ENCODE results near the gene GMPPA. TPM values are rescaled to one million over a fixed set of nuclear protein-coding genes. Genes with fewer than 3 reads are reported as not detected.
A peak's percentile ranks its signal among the peaks of the same experiment; 100 is the strongest.

The GMPPA gene
- total RNA-seq, 2 donors from 2014 or later = 21.6 to 23.3 TPM

GRCh38 chr2:219513787-219514186 lies 15.1 kb downstream of the GMPPA start:
- TF ChIP-seq, protein P1, sequence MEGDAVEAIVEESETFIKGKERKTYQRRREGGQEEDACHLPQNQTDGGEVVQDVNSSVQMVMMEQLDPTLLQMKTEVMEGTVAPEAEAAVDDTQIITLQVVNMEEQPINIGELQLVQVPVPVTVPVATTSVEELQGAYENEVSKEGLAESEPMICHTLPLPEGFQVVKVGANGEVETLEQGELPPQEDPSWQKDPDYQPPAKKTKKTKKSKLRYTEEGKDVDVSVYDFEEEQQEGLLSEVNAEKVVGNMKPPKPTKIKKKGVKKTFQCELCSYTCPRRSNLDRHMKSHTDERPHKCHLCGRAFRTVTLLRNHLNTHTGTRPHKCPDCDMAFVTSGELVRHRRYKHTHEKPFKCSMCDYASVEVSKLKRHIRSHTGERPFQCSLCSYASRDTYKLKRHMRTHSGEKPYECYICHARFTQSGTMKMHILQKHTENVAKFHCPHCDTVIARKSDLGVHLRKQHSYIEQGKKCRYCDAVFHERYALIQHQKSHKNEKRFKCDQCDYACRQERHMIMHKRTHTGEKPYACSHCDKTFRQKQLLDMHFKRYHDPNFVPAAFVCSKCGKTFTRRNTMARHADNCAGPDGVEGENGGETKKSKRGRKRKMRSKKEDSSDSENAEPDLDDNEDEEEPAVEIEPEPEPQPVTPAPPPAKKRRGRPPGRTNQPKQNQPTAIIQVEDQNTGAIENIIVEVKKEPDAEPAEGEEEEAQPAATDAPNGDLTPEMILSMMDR (IDR thresholded peaks at IDR 0.05) = no peak
- Histone ChIP-seq H3K9me3 (no peaks in the 10 kb centered on the region), H3K4me3 (no peak overlapping the region), H3K27me3 (no peaks in the 10 kb centered on the region), H3K27ac (peak overlapping the region in 1 of 2 donors; percentile 26), H3K4me1 (peaks cover 0 to 61% of the 10 kb centered on the region in 2 donors), H3K36me3 (no peaks in the 10 kb centered on the region)
- DNase-seq (ENCODE audit: low spot score) = no peak

- no peaks in the 10 kb centered on the region for H3K9me3 ChIP-seq
- H3K4me3 ChIP-seq = peak within 1 kb of the TSS in 1 of 2 donors; percentile 10
- H3K27ac ChIP-seq = peak within 1 kb of the TSS; percentile 9 to 28
- no peaks in the 10 kb centered on the region for H3K27me3 ChIP-seq
- no peak for DNase-seq (ENCODE audit: low spot score)
- TF ChIP-seq, protein P1 (IDR thresholded peaks at IDR 0.05) = no peak
- peaks cover 0 to 56% of the 10 kb centered on the region in 2 donors for H3K4me1 ChIP-seq
- H3K36me3 ChIP-seq = no peaks in the 10 kb centered on the region
Measured at GRCh38 chr2:219514196-219514761, 15.6 kb downstream of the GMPPA start, which contains the start of gene ASIC4. Gene ASIC4 (plus strand): TSS chr2:219514482. CDS start chr2:219514725, 243 bp downstream.

DNA sequence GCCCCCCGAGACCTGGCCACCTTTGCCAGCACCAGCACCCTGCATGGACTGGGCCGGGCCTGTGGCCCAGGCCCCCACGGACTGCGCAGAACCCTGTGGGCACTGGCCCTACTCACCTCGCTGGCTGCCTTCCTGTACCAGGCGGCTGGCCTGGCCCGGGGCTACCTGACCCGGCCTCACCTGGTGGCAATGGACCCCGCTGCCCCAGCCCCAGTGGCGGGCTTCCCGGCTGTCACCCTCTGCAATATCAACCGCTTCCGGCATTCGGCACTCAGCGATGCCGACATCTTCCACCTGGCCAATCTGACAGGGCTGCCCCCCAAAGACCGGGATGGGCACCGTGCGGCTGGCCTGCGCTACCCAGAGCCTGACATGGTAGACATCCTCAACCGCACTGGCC lies 16.1 kb downstream of the GMPPA start:
- DNase-seq (ENCODE audit: low spot score) = no peak
- Histone ChIP-seq H3K27ac (peak overlapping the region in 1 of 2 donors; percentile 28), H3K27me3 (no peaks in the 10 kb centered on the region), H3K4me1 (peaks cover 0 to 55% of the 10 kb centered on the region in 2 donors), H3K36me3 (no peaks in the 10 kb centered on the region), H3K4me3 (no peak overlapping the region), H3K9me3 (no peaks in the 10 kb centered on the region)
- TF ChIP-seq, protein P1 (IDR thresholded peaks at IDR 0.05) = no peak

GRCh38 chr2:219515874-219516629 lies 17.4 kb downstream of the GMPPA start:
- H3K4me3 ChIP-seq = no peak overlapping the region
- DNase-seq (ENCODE audit: low spot score) = no peak
- H3K36me3 ChIP-seq = no peaks in the 10 kb centered on the region
- peaks cover 0 to 55% of the 10 kb centered on the region in 2 donors for H3K4me1 ChIP-seq
- no peaks in the 10 kb centered on the region for H3K27me3 ChIP-seq
- TF ChIP-seq, protein P1 (IDR thresholded peaks at IDR 0.05) = no peak
- H3K9me3 ChIP-seq = no peaks in the 10 kb centered on the region
- no peak overlapping the region for H3K27ac ChIP-seq

- no peak overlapping the region for H3K27ac ChIP-seq
- DNase-seq (ENCODE audit: low spot score) = no peak
- H3K4me3 ChIP-seq = no peak overlapping the region
- TF ChIP-seq, protein P1 (IDR thresholded peaks at IDR 0.05) = no peak
- peaks cover 0 to 55% of the 10 kb centered on the region in 2 donors for H3K4me1 ChIP-seq
- no peaks in the 10 kb centered on the region for H3K27me3 ChIP-seq
- H3K9me3 ChIP-seq = no peaks in the 10 kb centered on the region
- no peaks in the 10 kb centered on the region for H3K36me3 ChIP-seq
Measured at GRCh38 chr2:219516888-219517287, 18.2 kb downstream of the GMPPA start.

Measured in right atrium auricular region (tissue), 2 donors.